Erythroblast (primary cell): ENCODE data around the gene FAM47E.

Experiments used
- GATA1 ChIP-seq: IDR thresholded peaks from 2 replicates; pipeline ENCODE4 v1.6.1; 2011; ENCODE audit warnings: low read depth, mild to moderate bottlenecking, control low read depth, low read length, moderate library complexity
- POLR2A ChIP-seq: IDR thresholded peaks from 2 replicates; pipeline ENCODE4 v1.6.1; 2011; ENCODE audit warnings: mild to moderate bottlenecking, low read length

GRCh38 chr4:76276813-76277212, 25.3 kb downstream of the FAM47E start:
- TF ChIP-seq POLR2A: no peak
- TF ChIP-seq GATA1: no peak
